Body of pancreas (tissue), 4 donors: ENCODE results near the gene PLCB4.

Experiments used
- POLR2A ChIP-seq, 3 donors: fragments of 450-650 bp; IDR thresholded peaks; one replicate each; pipeline ENCODE4 v1.6.1; 2016; ENCODE audit warnings: antibody characterized with exemption in 3 of 3, mild to moderate bottlenecking in 2 of 3
- TF ChIP-seq, protein P1 (sequence below), 7 experiments: fragments of 450-650 bp in 4 of 7; fragments of 200-600 bp in 3 of 7; sonication (generic) in 3 of 7; IDR thresholded peaks; one replicate each; pipeline ENCODE4 v1.5.1; 2016 to 2019; ENCODE audit warnings: antibody characterized with exemption in 7 of 7

DNA sequence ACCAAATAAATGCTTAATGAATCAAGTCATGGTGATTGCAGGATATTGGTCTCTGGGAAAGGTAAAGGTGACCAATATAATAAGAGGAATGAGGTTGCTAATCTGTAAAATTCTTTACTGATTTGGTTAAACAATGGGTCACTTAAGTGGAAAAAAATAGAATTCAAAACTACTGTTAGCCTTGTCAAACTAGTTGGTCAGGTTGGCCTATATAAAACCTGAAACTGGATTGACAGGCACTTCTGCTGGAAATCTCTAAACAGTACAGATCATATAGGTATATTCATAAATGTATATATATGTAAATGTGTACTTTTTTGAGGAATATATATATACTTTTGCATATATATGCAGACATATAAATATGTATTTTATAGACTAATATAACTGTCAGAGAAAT lies 19.7 kb downstream of the PLCB4 start:
- TF ChIP-seq, protein P1, sequence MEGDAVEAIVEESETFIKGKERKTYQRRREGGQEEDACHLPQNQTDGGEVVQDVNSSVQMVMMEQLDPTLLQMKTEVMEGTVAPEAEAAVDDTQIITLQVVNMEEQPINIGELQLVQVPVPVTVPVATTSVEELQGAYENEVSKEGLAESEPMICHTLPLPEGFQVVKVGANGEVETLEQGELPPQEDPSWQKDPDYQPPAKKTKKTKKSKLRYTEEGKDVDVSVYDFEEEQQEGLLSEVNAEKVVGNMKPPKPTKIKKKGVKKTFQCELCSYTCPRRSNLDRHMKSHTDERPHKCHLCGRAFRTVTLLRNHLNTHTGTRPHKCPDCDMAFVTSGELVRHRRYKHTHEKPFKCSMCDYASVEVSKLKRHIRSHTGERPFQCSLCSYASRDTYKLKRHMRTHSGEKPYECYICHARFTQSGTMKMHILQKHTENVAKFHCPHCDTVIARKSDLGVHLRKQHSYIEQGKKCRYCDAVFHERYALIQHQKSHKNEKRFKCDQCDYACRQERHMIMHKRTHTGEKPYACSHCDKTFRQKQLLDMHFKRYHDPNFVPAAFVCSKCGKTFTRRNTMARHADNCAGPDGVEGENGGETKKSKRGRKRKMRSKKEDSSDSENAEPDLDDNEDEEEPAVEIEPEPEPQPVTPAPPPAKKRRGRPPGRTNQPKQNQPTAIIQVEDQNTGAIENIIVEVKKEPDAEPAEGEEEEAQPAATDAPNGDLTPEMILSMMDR (IDR thresholded peaks at IDR 0.05): no peak
- TF ChIP-seq POLR2A (IDR thresholded peaks at IDR 0.05): no peak
